Gastrocnemius medialis (tissue), 4 donors: Measurements from ENCODE around the gene YLPM1. TPM values are rescaled to one million over a fixed set of nuclear protein-coding genes. Genes with fewer than 3 reads are reported as not detected.
A peak's percentile ranks its signal among the peaks of the same experiment; 100 is the strongest.

Experiments used
- ATAC-seq, 2 donors: fragments of 150-250 bp; one replicate each; pipeline ENCODE4 v1.9.1; 2016
- DNase-seq, 2 donors: peaks; one replicate each; pipeline ENCODE4 v3.0.0-alpha.2; 2019
- H3K27ac ChIP-seq, 4 donors: fragments of 200-600 bp; sonication (generic); 1 replicate in 1 of 4; 2 replicates in 3 of 4; pipeline ENCODE4 v1.5.1; 2016 to 2018; ENCODE audit warnings: mild to moderate bottlenecking in 2 of 4, moderate library complexity in 1 of 4
- H3K27me3 ChIP-seq, 3 donors: fragments of 200-600 bp; sonication (generic) in 2 of 3; 1 replicate in 1 of 3; 2 replicates in 2 of 3; pipeline versions ENCODE4 v1.5.1 to v1.6.0; 2016 to 2019; ENCODE audit warnings: mild to moderate bottlenecking in 1 of 3, moderate library complexity in 1 of 3
- H3K36me3 ChIP-seq, 2 donors: fragments of 200-600 bp; sonication (generic) in 1 of 2; one replicate each; pipeline ENCODE4 v1.5.1; 2017 to 2018
- H3K4me1 ChIP-seq, 2 donors: fragments of 200-600 bp; sonication (generic) in 1 of 2; one replicate each; pipeline ENCODE4 v1.5.1; 2016 to 2017; ENCODE audit warnings: mild to moderate bottlenecking in 2 of 2
- H3K4me3 ChIP-seq, 4 donors: fragments of 200-600 bp; sonication (generic) in 3 of 4; 1 replicate in 1 of 4; 2 replicates in 3 of 4; pipeline ENCODE4 v1.5.1; 2016 to 2019; ENCODE audit warnings: mild to moderate bottlenecking in 2 of 4
- H3K9me3 ChIP-seq, 3 donors: fragments of 200-600 bp; sonication (generic) in 2 of 3; 1 replicate in 1 of 3; 2 replicates in 2 of 3; pipeline ENCODE4 v1.5.1; 2016 to 2019
- CTCF ChIP-seq, 5 experiments: fragments of 450-650 bp in 3 of 5; fragments of 200-600 bp in 2 of 5; sonication (generic) in 2 of 5; IDR thresholded peaks in 4 of 5; conservative IDR thresholded peaks in 1 of 5; 1 replicate in 4 of 5; 2 replicates in 1 of 5; pipeline ENCODE4 v1.5.1; 2016 to 2019; ENCODE audit warnings: antibody characterized with exemption in 5 of 5, mild to moderate bottlenecking in 3 of 5, moderate library complexity in 3 of 5
- POLR2A ChIP-seq, 2 donors: fragments of 450-650 bp; IDR thresholded peaks; one replicate each; pipeline ENCODE4 v1.6.1; 2017; ENCODE audit warnings: antibody characterized with exemption in 2 of 2, mild to moderate bottlenecking in 2 of 2, moderate library complexity in 2 of 2
- in situ Hi-C, 4 donors: fragments of 200-750 bp; cut with MboI; loops; one replicate each; pipeline versions ENCODE4 v1.15.0 to v1.8.0; 2017; ENCODE audit warnings: low sequenced_read_pairs in 4 of 4
- intact Hi-C: fragments of 100-400 bp; cut with DNase I; formaldehyde crosslinking; loops from one replicate; pipeline ENCODE4 v1.15.1; 2023; ENCODE audit warnings: low total_unique reads
- total RNA-seq, 4 donors: library from RNA; depleted of rRNA; stranded (reverse); fragments of >200 nt; gene quantifications; one replicate each; pipeline versions ENCODE4 v1.1.0 to v1.2.3, GENCODE V29; 2016

Gene YLPM1
- total RNA-seq, 4 donors from 2014 or later: 22.2 to 29.2 (median 25.8) TPM

DNA sequence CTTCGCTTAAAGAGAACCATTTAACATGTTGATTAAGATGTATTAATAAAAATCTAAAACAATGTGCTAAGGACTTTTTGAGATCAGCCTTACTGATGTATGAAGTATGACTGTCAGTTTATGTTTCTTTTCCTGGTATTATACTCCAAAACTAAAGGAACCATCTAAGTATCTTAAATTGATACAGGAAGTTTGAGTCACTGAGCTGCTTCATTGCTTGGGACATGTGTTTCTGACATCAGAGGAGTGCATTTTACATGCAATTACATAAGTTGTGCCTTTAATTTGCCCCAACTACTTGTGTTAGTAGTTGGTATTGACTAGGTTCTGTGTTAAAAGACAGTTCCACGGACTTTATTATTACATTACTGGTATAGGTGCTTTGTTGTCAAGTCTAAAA lies 61.9 kb downstream of the YLPM1 start:
- no peak for ATAC-seq
- no peak for DNase-seq
- in situ Hi-C loops (no loop called here), intact Hi-C loops (no loop called here)
- no peak overlapping the region for H3K4me3 ChIP-seq
- no peaks in the 10 kb centered on the region for H3K9me3 ChIP-seq
- no peak overlapping the region for H3K27ac ChIP-seq
- H3K36me3 ChIP-seq: peaks cover 0 to 35% of the 10 kb centered on the region in 2 donors
- TF ChIP-seq POLR2A (IDR thresholded peaks at IDR 0.05) (no peak), CTCF (IDR thresholded peaks at IDR 0.05 in 4 of 5, conservative IDR thresholded peaks at IDR 0.05 in 1 of 5) (no peak)
- H3K27me3 ChIP-seq: no peaks in the 10 kb centered on the region
- H3K4me1 ChIP-seq: peaks cover 0 to 7% of the 10 kb centered on the region in 2 donors

- DNase-seq: no peak
- intact Hi-C loops: no loop called here
- no peak overlapping the region for H3K4me3 ChIP-seq
- H3K4me1 ChIP-seq: peaks cover 0 to 7% of the 10 kb centered on the region in 2 donors
- no peak overlapping the region for H3K27ac ChIP-seq
- in situ Hi-C loops: no loop called here
- H3K36me3 ChIP-seq: peaks cover 0 to 34% of the 10 kb centered on the region in 2 donors
- no peak for ATAC-seq
- no peaks in the 10 kb centered on the region for H3K27me3 ChIP-seq
- H3K9me3 ChIP-seq: no peaks in the 10 kb centered on the region
- TF ChIP-seq POLR2A (IDR thresholded peaks at IDR 0.05): no peak
- TF ChIP-seq CTCF (IDR thresholded peaks at IDR 0.05 in 4 of 5, conservative IDR thresholded peaks at IDR 0.05 in 1 of 5): no peak
Measured at GRCh38 chr14:74826574-74826973, 63.5 kb downstream of the YLPM1 start.

- Histone ChIP-seq H3K36me3 (peaks cover 0 to 25% of the 10 kb centered on the region in 2 donors), H3K4me1 (peaks cover 0 to 7% of the 10 kb centered on the region in 2 donors), H3K27me3 (no peaks in the 10 kb centered on the region), H3K9me3 (no peaks in the 10 kb centered on the region), H3K4me3 (no peak overlapping the region), H3K27ac (no peak overlapping the region)
- DNase-seq (no peak), ATAC-seq (peak in 1 of 2 donors; percentile 36)
- intact Hi-C loops: no loop called here
- TF ChIP-seq POLR2A (IDR thresholded peaks at IDR 0.05): no peak
- TF ChIP-seq CTCF (IDR thresholded peaks at IDR 0.05 in 4 of 5, conservative IDR thresholded peaks at IDR 0.05 in 1 of 5): no peak
- in situ Hi-C loops: no loop called here
Measured at GRCh38 chr14:74829251-74829650, 66.1 kb downstream of the YLPM1 start.

DNA sequence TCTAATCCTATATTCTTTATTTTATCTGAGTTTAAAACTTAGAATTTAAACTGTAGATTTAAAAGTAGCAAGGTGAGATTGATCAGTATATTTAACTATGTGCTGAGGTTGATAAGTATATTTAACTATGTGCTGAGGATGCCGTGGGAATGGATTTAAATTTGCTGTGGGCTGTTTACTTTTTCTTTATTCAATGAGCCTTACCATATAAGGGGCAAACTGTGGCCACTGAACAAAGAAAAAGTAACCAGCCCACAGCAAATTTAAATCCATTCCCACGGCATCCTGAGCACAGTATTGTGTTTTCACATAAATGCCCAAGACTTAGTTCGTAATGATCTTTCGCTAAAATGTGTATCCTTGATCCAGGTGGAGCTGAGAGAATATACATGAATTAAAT lies 69.7 kb downstream of the YLPM1 start:
- peaks cover 0 to 7% of the 10 kb centered on the region in 2 donors for H3K4me1 ChIP-seq
- H3K9me3 ChIP-seq: no peaks in the 10 kb centered on the region
- DNase-seq (no peak), ATAC-seq (no peak)
- no peak overlapping the region for H3K27ac ChIP-seq
- no peak overlapping the region for H3K4me3 ChIP-seq
- intact Hi-C loops (no loop called here), in situ Hi-C loops (no loop called here)
- TF ChIP-seq CTCF (IDR thresholded peaks at IDR 0.05 in 4 of 5, conservative IDR thresholded peaks at IDR 0.05 in 1 of 5) (no peak), POLR2A (IDR thresholded peaks at IDR 0.05) (no peak)
- peaks cover 0 to 38% of the 10 kb centered on the region in 2 donors for H3K36me3 ChIP-seq
- H3K27me3 ChIP-seq: no peaks in the 10 kb centered on the region
